HT1080 (cell line): ENCODE data around the gene TRPM3. TPM values are rescaled to one million over a fixed set of nuclear protein-coding genes. Genes with fewer than 3 reads are reported as not detected.

Source experiments
- DNase-seq: peaks from one replicate; pipeline ENCODE4 v3.0.0-alpha.2; 2015; ENCODE audit warnings: low read depth
- total RNA-seq: library from RNA; depleted of rRNA; stranded (reverse); fragments of >200 nt; shearing (Covaris generic); gene quantifications from 2 replicates; pipeline ENCODE4 v1.2.3, GENCODE V29; 2014

The TRPM3 gene
- total RNA-seq, 1 experiment from 2014 or later: not detected

GRCh38 chr9:70901013-70901412 lies 220.4 kb downstream of the TRPM3 start:
- DNase-seq: no peak

DNA sequence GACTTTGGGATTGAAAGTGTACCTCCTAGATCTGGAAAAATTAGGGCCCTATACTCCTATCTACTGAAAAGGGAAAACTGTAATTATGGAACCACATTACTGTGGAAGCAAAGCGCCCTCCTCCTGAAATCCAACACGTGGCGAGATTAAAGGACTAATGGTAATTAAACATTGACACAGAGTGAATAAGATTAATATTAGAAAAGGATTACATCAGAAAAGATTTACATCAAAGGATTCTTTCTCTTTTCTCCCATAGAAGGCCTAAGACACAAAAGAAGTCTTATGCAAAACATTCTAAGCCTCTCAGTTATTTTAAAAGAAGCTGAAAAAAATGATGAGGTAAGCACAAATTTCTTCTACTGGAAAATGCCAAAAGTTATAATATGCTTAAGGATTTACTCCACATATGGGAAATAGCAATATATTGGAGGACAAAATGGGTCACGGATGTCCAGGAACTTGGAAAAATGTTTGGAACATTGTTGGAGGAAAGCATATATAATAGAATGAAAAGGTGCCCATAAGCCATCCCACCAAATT lies 227.8 kb downstream of the TRPM3 start:
- DNase-seq: no peak

DNA sequence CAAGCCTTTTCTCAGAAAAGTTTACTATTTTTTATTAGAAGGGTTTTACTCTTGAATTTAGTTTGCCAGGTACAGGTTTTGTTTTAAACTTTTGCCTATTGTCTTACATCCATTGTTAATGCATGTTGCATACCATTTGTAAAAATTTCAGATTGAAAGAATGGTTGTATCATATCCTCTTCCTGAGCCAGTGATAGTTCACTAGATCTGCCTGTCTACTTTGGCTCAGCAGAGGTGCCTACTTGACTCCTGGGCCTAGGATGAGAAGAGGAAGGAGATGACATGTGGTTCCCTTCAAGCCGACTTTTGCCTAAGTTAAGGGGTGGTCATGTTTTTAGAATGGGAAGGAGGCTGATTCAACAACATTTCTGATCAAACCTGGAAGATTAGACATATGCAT lies 232.9 kb downstream of the TRPM3 start:
- DNase-seq: no peak

GRCh38 chr9:70887826-70888225 lies 233.6 kb downstream of the TRPM3 start:
- no peak for DNase-seq

GRCh38 chr9:70883963-70884793 lies 237.2 kb downstream of the TRPM3 start:
- no peak for DNase-seq

- DNase-seq: peak; percentile 73
Measured at GRCh38 chr9:70883056-70883455, 238.4 kb downstream of the TRPM3 start.

- no peak for DNase-seq
Measured at GRCh38 chr9:70881333-70881732, 240.1 kb downstream of the TRPM3 start.

DNA sequence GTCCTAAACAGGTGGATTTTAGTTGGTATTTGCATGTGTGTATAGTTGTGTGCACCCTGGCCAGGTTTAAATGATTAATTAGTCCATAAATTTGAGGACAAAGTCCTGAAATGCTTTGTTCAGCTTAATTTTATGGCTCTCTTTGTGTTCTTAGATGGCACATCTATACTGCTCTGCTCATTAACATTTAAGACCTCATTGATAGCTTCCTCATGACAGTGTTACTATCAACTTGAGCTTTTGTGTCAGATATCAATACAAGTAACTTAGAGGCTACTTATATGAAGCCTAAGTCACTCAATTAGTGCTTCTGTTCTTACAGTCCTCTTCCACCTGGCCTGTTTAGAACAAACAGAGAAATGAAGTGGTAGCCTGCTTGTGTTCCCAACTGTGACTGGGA lies 240.9 kb downstream of the TRPM3 start:
- DNase-seq: no peak

- DNase-seq: no peak
Measured at GRCh38 chr9:70878576-70878975, 242.8 kb downstream of the TRPM3 start.

- no peak for DNase-seq
Measured at GRCh38 chr9:70874451-70874850, 247.0 kb downstream of the TRPM3 start.

DNA sequence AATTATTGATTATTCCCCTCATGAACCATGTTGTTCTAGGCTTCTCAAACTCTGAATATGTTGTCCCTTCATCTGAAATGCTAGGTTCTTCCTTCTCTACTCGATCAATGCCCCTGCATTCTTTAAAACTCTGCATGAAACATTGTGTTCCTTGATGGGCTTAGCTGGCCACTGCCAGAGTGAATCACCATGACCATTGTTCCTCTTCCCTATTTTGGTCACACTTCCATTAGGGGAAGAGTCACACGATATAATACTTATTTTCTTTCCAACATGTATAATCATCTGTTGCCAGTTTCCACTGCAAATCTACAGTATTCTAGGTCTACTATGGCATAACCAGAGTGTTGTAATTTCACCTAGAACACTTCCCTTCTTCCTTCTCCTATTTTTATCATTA lies 247.9 kb downstream of the TRPM3 start:
- DNase-seq: no peak

GRCh38 chr9:70868661-70869652 lies 252.5 kb downstream of the TRPM3 start:
- DNase-seq: peak; percentile 62

GRCh38 chr9:70868041-70868440 lies 253.4 kb downstream of the TRPM3 start:
- no peak for DNase-seq

DNA sequence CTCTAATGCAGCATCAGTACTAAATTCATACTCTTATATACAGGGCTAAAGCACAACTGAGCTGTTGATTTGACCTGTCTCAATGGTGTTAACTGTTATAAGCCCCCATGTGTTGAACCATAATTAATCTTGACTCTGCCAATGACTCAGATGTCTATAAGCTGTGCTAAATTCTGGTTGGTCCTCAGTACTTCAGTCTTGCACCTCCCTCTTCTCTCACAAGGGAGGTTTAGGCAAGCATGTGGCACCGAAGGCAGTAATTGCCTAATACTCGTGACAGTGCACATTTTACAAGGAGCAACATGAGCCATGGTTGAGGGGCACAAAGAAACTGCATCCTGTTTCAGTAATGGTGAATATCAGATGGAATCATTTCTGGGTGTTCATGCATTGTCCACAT lies 255.9 kb downstream of the TRPM3 start:
- DNase-seq: no peak

GRCh38 chr9:70861797-70862196 lies 259.6 kb downstream of the TRPM3 start:
- no peak for DNase-seq

DNA sequence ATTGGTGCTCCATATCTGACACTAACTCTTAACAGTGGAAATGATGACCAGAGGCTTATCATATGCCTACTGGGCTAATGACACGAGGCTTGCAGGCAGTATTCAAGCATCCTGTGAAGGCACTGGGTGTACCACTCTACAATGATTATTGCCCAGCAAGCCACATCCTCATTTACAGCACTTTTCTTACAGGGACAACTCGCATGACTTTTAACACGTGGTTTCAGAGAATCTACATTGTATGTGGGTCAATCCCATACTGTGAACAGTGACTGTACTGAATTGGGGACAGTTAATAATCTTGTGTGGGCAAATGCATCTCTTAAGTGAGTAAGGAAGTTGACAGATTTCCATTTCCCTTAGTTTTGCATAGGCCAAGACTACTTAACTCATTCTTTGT lies 260.0 kb downstream of the TRPM3 start:
- DNase-seq: no peak

DNA sequence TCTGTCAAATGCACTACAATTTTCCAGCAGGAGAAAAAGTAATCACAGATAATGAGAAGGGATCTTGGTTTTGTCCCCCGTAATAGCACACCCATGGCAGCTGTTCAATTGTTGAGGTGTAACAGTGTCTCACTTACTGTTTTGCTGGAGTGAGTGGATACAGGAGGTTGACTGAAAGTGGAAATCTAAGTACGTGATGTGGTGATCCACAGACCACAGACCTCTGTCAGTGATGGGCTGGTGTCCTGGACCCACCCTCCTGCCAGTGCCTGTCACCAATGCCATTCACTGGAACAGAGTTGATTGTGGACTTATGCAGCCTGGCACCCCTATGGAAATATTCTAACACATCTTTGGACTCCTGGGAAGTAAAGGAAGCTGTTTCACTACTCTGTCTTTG lies 261.7 kb downstream of the TRPM3 start:
- no peak for DNase-seq

- no peak for DNase-seq
Measured at GRCh38 chr9:70856411-70856810, 265.0 kb downstream of the TRPM3 start.

DNA sequence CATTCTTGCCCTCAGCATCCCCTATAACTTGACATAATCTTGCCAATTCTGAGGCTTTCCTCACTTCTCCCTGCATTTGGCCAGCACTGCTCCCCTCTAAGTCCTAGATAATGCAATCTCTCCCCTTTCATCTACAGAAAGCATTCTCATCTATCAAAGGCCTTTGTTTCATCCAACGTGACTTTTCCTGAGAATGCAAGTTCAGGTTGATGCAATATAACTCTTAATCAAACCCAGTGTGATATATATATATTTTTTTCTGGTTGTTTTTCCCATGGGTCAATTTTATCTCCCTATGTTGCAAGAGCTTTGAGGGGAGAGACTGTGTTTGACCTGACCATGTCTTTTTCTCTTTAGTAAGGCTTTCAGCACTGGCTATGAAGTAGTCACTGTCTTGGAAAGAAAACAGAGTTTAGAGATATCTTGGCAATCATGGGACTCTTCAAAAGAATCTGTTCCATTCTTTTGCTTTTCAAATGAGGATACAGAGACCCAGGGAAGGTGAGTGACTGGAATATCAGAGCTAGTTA lies 268.6 kb downstream of the TRPM3 start:
- no peak for DNase-seq

GRCh38 chr9:70840266-70840665 lies 281.2 kb downstream of the TRPM3 start:
- DNase-seq: no peak

DNA sequence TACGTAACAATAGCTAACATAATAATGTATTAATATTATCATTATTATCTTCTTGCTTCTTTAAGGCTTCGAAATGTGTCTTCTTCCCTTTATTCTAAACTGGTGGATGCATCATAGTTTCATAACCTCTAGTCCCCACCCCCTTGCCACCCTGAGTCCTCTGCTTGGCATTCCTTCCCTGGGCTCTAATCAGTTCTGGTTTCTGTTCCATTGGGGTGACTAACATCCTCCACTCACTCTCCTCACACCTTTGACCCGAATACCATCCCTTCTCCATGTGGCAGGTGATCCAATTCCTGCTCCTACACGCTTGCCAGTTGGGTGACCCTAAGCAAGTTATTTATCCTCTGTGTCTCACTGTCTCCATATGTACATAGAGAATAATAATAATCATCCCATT lies 286.1 kb downstream of the TRPM3 start:
- peak; percentile 65 for DNase-seq

GRCh38 chr9:70832492-70832891 lies 288.9 kb downstream of the TRPM3 start:
- DNase-seq: peak; percentile 75
